HUES6 (cell line): ENCODE results near the gene THAP4.

Experiments used
- H3K27ac ChIP-seq: 2 replicates; pipeline ENCODE4 v1.7.0; 2013; ENCODE audit warnings: low read depth, mild to moderate bottlenecking, low read length, inconsistent platforms
- H3K27me3 ChIP-seq: 2 replicates; pipeline ENCODE4 v1.6.1; 2013; ENCODE audit warnings: low read length; ENCODE audit not compliant: control insufficient read depth, insufficient read depth
- H3K36me3 ChIP-seq: 2 replicates; pipeline ENCODE4 v1.6.1; 2013; ENCODE audit warnings: low read length; ENCODE audit not compliant: control insufficient read depth, insufficient read depth
- H3K4me1 ChIP-seq: 2 replicates; pipeline ENCODE4 v1.6.1; 2013; ENCODE audit warnings: low read length; ENCODE audit not compliant: control insufficient read depth, insufficient read depth
- H3K4me3 ChIP-seq: 2 replicates; pipeline ENCODE4 v1.5.1; 2013; ENCODE audit warnings: low read depth, low read length
- H3K9ac ChIP-seq: one replicate; pipeline ENCODE4 v1.6.1; 2013; ENCODE audit warnings: mild to moderate bottlenecking, low read length
- H3K9me3 ChIP-seq: 2 replicates; pipeline ENCODE4 v1.6.1; 2013; ENCODE audit warnings: low read depth, low read length; ENCODE audit not compliant: control insufficient read depth, insufficient read depth

THAP4 gene

DNA sequence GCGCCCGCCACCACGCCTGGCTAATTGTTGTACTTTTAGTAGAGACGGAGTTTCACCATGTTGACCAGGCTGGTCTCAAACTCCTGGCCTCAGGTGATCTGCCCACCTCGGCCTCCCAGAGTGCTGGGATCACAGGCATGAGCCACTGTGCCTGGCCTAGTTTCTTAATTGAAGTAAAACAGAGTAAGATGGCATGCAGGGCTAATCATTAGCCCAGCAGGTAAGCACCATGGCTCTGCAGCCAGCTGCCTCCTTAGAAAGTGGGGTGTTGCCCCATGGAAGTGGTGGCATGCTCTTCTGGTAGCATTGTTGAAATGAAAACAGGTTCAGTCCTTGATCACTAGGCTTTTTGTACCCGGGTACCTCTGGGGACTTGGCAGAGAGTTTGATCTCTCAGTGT, 13.0 kb upstream of the THAP4 start:
- Histone ChIP-seq H3K4me3 (no peak overlapping the region), H3K9me3 (no peaks in the 10 kb centered on the region), H3K27me3 (no peaks in the 10 kb centered on the region), H3K27ac (no peak overlapping the region), H3K9ac (no peak overlapping the region), H3K4me1 (peaks cover 19% of the 10 kb centered on the region), H3K36me3 (peaks cover 41% of the 10 kb centered on the region)

DNA sequence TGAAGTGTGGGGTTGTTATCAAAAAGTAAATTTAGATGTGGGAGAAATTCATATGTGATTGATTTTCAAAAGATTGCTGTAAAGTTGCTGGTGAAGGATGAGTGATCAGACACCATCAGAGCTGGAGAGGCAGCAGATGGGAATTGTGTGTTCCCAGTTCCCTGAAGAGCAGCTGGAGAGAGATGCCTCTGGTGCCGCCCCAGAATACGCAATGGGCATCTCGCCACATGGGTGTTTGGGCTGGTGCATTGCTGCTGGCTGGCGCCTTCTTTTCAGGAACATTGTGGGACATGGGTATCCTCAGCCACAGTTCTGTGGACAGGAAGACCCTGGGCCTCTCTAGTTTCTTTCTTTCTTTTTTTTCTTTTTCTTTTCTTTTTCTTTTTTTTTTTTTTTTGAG, 12.4 kb upstream of the THAP4 start:
- Histone ChIP-seq H3K9ac (no peak overlapping the region), H3K4me1 (peaks cover 19% of the 10 kb centered on the region), H3K27me3 (no peaks in the 10 kb centered on the region), H3K36me3 (peaks cover 35% of the 10 kb centered on the region), H3K27ac (no peak overlapping the region), H3K9me3 (no peaks in the 10 kb centered on the region), H3K4me3 (no peak overlapping the region)

DNA sequence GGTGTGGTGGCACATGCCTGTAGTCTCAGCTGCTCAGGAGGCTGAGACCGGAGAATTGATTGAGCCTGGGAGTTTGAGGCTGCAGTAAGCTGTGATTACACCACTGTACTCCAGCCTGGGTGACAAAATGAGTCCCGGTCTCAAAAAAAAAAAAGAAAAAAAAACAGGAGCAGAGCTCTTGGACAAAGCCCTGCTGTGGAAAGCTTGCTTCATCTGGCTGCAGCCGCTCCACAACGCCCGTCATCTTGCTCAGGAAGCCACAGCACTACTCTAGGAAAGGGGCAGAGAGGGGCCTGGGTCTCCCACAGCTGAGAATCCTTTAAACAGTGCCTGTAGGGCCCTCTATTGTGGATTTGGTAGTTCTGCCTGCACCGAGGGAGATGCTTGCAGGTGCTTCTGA, 11.5 kb upstream of the THAP4 start:
- Histone ChIP-seq H3K9me3 (no peaks in the 10 kb centered on the region), H3K27ac (no peak overlapping the region), H3K36me3 (peaks cover 33% of the 10 kb centered on the region), H3K4me3 (no peak overlapping the region), H3K9ac (no peak overlapping the region), H3K4me1 (peaks cover 19% of the 10 kb centered on the region), H3K27me3 (no peaks in the 10 kb centered on the region)

DNA sequence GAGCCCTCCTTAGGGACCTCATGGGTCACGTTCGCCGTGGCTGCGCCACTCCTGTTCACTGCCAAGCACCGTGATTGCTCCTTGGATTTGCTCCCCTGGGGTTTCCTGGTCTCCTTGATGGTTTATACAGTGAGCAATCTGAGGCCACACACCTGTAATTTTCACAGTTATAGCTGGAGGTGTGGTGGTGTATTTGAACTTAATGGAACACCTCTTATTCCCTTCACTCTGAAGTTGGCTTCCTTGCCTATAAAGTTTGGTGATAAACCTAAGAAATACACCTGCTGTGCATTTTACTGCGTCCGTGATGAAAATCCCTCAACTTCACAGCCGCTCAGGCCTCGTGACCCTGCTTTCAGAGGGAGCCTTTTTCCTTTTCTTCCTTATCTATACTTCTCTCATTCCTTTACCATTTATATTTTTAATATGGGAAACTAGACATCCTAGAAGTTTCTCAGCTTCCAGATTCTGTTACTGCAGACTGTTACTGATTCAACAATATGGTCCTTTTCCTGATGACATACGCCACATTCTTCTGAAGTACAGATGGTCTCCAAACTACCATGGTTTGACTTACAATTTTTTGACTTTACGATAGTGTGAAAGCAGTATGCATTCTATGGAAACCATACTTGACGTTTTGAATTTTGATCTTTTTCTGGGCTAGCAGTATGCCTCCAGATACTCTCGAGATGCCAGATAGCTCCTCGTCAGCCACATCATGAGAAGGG, 9.1 kb upstream of the THAP4 start:
- H3K36me3 ChIP-seq = peaks cover 12% of the 10 kb centered on the region
- no peaks in the 10 kb centered on the region for H3K27me3 ChIP-seq
- peaks cover 29% of the 10 kb centered on the region for H3K4me1 ChIP-seq
- no peak overlapping the region for H3K4me3 ChIP-seq
- H3K27ac ChIP-seq = no peak overlapping the region
- H3K9ac ChIP-seq = no peak overlapping the region
- no peaks in the 10 kb centered on the region for H3K9me3 ChIP-seq

DNA sequence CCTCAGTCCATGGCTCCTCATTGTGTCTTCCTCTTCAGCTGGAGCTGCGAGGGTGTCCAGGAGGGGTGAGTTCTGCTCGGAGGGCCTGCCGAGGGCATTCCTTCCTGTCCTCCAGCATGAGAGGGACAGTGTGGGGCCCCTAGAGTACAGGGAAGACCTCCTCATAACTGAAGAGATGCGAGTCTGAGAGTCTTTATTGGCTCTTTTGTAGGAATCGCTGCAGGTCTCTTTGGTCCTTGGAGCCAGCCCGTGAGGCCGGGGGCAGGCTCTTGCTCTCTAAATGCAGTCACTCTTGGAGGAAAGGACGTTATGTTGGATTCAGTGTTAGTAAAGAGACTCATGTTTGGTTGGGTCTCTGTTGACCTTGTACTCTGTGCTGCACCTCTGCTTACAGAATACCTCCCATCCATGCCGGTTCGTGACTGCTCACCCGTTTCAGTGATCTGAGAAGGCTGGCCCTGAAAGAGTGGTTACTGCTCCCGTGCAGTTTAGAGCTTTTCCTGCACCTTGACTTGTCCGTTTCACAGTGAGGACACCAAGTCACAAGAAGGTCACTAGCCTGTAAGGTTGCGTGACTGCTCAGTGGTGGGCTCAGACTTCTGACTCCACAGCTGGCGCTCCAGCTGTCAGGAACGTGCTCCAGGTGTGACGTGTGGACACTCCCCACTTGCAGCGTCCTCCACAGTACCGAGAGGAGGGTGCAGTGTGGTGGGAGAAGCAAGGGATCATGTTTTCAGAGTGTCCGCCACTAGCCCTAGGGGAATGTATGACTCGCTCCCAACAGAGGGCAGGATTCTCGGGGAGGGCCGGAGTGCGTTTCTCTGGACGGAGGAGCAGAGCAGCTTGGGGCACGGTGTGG, 8.3 kb upstream of the THAP4 start:
- Histone ChIP-seq H3K9me3 (no peaks in the 10 kb centered on the region), H3K9ac (no peak overlapping the region), H3K4me3 (no peak overlapping the region)

DNA sequence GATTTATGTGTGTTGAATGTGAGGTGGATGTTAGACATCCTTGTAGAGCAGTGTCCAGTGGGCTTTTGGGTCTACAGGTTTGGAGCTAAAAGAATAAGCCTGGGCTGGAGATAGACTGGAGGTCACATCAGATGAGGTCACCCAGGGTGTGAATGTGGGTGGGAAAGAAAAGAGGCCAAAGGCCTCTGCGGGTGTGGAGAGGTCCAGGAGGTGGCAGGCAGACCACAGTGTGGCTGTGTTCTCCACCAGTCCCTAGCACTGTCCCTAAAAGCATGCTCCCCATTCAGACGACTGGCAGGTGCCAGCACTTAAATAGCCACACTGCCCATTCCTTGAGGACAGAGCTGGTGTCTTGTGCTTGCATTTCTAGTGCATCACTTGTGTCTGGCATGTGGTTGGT, 4.7 kb upstream of the THAP4 start:
- no peaks in the 10 kb centered on the region for H3K27me3 ChIP-seq
- H3K36me3 ChIP-seq = peaks cover 20% of the 10 kb centered on the region
- H3K27ac ChIP-seq = no peak overlapping the region
- H3K9ac ChIP-seq = no peak overlapping the region
- peaks cover 7% of the 10 kb centered on the region; the same call in 1 of the 2 replicates for H3K9me3 ChIP-seq
- no peak overlapping the region for H3K4me3 ChIP-seq
- H3K4me1 ChIP-seq = peaks cover 21% of the 10 kb centered on the region

More for the DNA sequence above, 8.3 kb upstream of the THAP4 start:
- H3K27me3 ChIP-seq = no peaks in the 10 kb centered on the region
- peaks cover 6% of the 10 kb centered on the region for H3K36me3 ChIP-seq
- H3K27ac ChIP-seq = no peak overlapping the region
- peaks cover 29% of the 10 kb centered on the region for H3K4me1 ChIP-seq

GRCh38 chr2:241640165-241640795, 3.3 kb upstream of the THAP4 start:
- Histone ChIP-seq H3K27me3 (no peaks in the 10 kb centered on the region), H3K9ac (no peak overlapping the region), H3K9me3 (peaks cover 7% of the 10 kb centered on the region; the same call in 1 of the 2 replicates), H3K27ac (no peak overlapping the region), H3K4me1 (peaks cover 23% of the 10 kb centered on the region), H3K4me3 (no peak overlapping the region), H3K36me3 (peaks cover 20% of the 10 kb centered on the region)

- Histone ChIP-seq H3K4me3 (no peak overlapping the region), H3K27me3 (no peaks in the 10 kb centered on the region), H3K9me3 (peaks cover 7% of the 10 kb centered on the region; the same call in 1 of the 2 replicates), H3K27ac (no peak overlapping the region), H3K36me3 (peaks cover 20% of the 10 kb centered on the region), H3K4me1 (peaks cover 22% of the 10 kb centered on the region), H3K9ac (peak overlapping the region; percentile 51)
Measured at GRCh38 chr2:241639385-241639784, 2.4 kb upstream of the THAP4 start.

DNA sequence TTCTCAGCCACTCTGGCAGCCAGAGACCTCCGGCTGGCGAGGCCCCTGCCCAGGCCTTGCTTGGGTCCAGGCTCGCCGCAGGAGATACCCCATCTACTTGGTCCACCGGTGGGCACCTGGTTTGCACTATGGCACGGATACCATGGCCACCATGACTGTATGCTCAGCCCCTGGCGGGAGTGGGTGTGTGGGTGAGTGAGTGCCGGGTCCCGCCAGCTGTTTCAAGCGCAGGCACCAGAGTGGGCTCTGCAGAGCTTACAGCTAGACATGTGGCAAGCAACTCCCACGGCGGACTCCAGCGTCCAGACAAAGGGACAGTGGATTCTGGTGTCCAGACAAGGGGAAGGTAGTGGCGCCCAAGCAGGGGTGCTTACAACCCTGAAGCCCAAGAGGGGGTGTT, 2.0 kb upstream of the THAP4 start:
- H3K36me3 ChIP-seq = peaks cover 17% of the 10 kb centered on the region
- no peak overlapping the region for H3K27ac ChIP-seq
- peak overlapping the region; percentile 51 for H3K9ac ChIP-seq
- peaks cover 22% of the 10 kb centered on the region for H3K4me1 ChIP-seq
- peaks cover 7% of the 10 kb centered on the region; the same call in 1 of the 2 replicates for H3K9me3 ChIP-seq
- peak overlapping the region; percentile 96 for H3K4me3 ChIP-seq
- no peaks in the 10 kb centered on the region for H3K27me3 ChIP-seq

- Histone ChIP-seq H3K27ac (peak overlapping the region; percentile 98), H3K36me3 (peaks cover 24% of the 10 kb centered on the region), H3K4me3 (peak overlapping the region; percentile 96), H3K4me1 (peaks cover 22% of the 10 kb centered on the region), H3K9ac (peak overlapping the region; percentile 95), H3K9me3 (peaks cover 7% of the 10 kb centered on the region; the same call in 1 of the 2 replicates), H3K27me3 (no peaks in the 10 kb centered on the region)
Measured at GRCh38 chr2:241637795-241638660, 1.1 kb upstream of the THAP4 start.
